Measurements from ENCODE around the gene CFTR.
"Not testable (repeated sequence)": the region's sequence is repeated elsewhere in the genome, so short reads cannot be mapped to it uniquely, and the experiment has no call there.

CFTR gene

GRCh38 chr7:117495308-117495707 is 15.5 kb downstream of the CFTR start:
- DNase-seq (ENCODE audit: low read depth): no peak

DNA sequence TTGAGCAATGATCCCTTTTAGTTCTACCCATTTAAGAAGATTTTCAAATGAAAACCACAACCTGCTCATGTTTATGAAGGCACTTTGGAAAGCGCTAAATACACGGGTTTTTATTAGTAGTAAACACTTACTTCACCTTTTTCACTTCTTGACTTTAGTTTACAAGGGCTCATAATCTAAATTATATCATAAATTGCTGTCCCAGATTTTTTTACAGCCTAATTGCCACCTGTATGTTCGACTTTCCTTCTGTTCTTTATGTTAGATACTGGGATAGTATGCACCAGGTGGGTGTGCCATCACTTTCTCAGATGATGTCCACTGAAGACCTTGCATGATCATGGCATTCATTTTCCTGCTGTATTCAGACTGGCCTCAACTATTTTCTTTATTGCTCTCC is 22.5 kb downstream of the CFTR start:
- DNase-seq (ENCODE audit: low read depth): no peak

DNA sequence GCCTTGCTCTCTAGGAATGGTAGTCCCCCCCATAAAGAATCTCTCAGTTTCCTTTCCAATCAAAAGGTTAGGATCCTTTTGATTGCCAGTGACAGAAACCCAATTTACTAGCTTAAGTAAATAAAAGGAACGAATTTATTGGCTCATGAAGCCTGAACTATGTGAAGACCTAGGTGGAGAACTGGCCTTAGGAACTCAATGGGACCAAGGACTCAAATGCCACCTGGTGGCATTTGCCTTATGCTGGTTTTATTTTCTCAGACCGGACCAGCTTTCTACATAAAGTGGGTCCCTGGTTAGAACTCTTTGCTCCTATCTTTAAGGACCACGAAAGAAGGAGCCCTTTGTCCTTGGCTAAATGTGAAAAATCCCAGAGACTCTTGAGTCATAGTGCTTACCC is 25.4 kb downstream of the CFTR start:
- no peak for DNase-seq (ENCODE audit: low read depth)

DNA sequence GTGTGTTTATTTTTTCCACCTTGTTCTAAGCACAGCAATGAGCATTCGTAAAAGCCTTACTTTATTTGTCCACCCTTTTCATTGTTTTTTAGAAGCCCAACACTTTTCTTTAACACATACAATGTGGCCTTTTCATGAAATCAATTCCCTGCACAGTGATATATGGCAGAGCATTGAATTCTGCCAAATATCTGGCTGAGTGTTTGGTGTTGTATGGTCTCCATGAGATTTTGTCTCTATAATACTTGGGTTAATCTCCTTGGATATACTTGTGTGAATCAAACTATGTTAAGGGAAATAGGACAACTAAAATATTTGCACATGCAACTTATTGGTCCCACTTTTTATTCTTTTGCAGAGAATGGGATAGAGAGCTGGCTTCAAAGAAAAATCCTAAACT is 28.9 kb downstream of the CFTR start:
- no peak for DNase-seq (ENCODE audit: low read depth)

GRCh38 chr7:117517194-117517593 is 37.4 kb downstream of the CFTR start:
- not testable (repeated sequence) for DNase-seq (ENCODE audit: low read depth)

GRCh38 chr7:117530390-117530789 is 50.6 kb downstream of the CFTR start:
- no peak for DNase-seq (ENCODE audit: low read depth)

DNA sequence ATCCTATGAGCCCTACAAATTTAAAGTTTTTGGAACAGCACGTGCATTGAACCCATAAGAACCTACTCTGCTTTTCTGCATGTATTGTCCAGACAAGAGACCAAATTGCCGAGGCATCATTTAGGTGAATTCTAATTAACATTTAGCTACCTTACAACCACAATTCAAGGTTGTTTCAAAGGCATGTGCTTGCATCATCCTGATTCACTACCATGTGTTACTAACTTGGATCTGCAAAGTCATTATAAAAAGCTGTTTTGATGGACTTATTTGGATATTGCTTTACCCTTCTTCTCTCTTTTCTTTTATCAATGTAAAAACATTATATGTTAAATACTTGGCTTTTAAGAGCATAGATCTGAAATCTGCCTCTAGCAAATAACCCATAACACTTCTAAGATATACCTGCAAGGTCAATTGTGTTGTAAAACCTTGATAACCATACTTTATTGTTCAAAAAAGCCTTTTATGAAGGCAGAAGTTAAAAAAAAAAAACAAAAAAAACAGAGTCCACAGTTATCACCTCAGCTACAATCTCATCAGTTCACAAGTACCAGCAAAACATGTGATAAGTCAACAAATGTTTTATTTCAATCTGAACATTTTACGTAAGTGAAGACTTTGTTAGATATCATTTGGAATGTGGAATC is 51.9 kb downstream of the CFTR start:
- no peak for DNase-seq (ENCODE audit: low read depth)

DNA sequence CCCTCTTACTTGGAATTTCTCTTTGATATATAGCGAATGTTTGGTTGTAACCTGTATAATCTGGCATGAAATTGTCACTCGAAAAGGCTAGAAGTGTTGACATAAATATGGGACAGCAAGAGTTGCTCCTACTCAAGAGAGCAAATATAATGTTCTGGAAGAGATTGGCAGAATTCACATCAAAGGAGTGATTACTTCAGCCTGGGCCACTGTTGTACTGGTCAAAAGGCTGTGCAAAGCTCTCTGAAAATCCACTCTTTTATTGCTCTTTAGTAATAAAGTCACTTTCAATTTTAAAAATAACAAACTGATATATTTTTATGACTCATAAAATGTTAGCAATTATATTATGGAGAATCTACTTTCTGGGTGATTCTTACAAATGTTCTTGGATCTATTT is 58.2 kb downstream of the CFTR start:
- no peak for DNase-seq (ENCODE audit: low read depth)

DNA sequence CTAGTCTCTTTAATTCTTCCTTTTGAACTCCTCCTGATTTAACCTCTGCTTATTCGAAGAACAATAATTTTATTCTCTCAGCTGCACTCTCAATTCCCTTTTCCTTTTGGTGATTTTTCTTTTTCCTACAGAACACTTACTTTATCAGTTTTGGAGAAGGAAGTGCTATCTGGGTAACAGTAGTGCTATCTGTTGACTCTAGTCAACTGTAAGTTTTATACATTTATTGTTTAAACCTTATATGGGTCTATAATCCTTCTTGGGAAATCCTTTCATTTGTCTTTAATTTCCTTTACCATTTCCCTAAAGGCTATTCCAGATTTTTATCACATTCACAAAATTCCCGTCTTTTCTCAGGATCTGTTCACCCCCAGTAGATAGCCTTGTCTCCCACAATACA is 64.2 kb downstream of the CFTR start:
- no peak for DNase-seq (ENCODE audit: low read depth)

- DNase-seq (ENCODE audit: low read depth): no peak
Measured at GRCh38 chr7:117548035-117548434, 68.2 kb downstream of the CFTR start.

DNA sequence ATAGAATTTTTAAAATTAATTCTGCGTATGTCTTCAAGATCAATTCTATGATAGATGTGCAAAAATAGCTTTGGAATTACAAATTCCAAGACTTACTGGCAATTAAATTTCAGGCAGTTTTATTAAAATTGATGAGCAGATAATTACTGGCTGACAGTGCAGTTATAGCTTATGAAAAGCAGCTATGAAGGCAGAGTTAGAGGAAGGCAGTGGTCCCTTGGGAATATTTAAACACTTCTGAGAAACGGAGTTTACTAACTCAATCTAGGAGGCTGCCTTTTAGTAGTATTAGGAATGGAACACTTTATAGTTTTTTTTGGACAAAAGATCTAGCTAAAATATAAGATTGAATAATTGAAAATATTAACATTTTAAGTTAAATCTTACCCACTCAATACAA is 70.8 kb downstream of the CFTR start:
- no peak for DNase-seq (ENCODE audit: low read depth)

DNA sequence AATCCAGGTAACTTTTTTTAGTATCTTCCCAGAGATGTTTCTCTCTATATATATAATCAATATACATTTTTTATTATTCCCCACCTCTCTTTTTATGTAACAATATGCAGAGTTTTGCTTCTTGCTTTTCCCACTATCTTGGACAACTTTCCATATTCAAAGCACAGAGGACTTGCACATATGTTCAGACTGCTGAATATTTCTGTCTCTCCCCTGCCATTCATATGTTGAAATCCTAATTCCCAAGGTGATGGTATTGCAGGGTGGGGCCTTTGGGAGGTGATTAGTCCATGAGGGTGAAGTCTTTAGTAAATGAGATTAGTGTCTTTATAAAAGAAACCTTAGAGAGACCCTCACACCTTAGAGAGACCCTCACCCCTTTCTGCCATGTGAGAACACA is 72.8 kb downstream of the CFTR start:
- DNase-seq (ENCODE audit: low read depth): no peak

DNA sequence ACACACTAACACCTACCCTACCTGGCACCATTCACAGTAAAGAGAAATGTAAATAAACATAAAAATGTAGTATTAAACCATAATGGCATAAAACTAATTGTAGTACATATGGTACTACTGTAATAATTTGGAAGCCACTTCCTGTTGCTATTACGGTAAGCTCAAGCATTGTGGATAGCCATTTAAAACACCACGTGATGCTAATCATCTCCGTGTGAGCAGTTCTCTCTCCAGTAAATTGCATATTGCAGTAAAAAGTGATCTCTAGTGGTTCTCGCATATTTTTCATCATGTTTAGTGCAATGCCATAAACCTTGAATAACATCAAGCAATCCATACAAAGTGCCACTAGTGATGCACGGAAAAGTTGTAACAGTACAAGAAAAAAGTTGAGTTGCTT is 75.4 kb downstream of the CFTR start:
- no peak for DNase-seq (ENCODE audit: low read depth)

- DNase-seq (ENCODE audit: low read depth): no peak
Measured at GRCh38 chr7:117559391-117559790, 79.6 kb downstream of the CFTR start.

- DNase-seq (ENCODE audit: low read depth): no peak
Measured at GRCh38 chr7:117560030-117560429, 80.2 kb downstream of the CFTR start.

DNA sequence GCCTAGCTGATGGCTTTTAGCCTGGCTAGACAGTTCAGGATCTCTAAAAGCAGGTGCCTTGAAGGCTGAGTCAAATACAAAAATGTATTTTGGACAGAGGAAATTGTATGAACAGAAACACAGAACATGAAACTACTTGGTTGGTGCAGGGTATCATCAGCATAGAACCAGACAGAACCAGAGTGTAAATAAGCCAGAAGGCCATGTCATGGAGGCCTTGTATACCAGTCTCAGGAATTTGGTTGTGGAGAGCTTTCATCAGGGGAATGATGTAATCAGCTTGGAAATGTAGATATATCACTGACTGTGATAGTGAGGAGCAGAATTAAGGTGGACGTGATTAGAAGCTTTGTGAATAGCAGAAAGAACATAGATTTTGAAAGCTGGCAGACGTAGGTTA is 82.9 kb downstream of the CFTR start:
- no peak for DNase-seq (ENCODE audit: low read depth)

DNA sequence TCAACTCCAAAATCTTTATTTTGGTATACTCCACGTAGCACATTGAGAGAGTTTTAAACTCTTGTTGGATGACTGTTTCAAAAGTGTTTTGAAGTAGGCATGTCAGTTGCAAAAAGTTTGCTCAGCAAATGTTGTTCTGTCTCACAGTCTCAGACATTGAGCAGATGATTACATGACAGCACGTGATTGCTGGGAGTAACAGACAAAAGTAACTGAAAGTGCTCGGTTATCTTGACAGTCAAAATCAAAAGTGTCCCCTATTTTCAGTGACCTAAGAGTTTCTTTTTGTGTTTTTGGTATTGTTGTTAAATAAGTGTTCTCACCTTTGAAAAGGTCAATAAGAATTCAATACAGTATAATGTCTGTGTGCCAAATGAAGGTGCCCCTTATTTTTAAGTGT is 84.3 kb downstream of the CFTR start:
- DNase-seq (ENCODE audit: low read depth): no peak

DNA sequence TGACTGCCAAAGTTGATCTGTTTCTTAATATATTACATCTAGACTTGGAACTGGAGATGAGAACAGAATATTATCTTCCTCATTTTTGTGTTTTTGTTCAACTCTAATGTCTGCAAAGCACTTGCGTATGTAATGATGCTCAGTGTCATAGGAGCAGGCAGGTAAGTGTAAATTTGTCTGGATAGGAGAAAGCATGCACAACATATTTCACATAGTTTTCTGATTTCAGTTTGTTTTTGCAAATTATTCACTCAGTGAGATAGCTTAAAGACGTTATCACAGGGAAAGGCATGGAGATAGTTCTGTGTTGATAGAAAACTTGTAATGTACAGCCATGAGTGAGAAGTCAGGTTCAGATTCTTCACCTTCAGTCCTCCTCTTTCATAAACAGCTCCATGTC is 84.8 kb downstream of the CFTR start:
- DNase-seq (ENCODE audit: low read depth): no peak

DNA sequence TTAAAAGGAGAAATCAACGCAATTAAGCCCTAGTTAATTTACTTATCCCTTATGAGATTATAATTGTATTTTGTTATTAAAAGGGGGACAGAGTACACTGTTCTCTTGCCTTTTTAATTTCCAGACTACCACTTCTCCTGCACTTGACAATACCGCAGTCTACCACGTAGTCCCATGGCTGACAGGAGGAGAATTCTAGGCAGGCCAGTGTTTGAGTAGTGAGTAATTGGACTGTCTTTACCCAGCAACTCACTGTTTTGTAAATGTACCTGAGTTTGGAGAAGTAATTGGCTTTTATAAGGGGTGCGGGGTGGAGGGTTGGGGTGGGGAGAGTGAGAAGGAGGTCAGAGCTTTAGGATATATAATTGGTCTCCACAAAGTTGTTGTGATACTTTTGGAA is 85.4 kb downstream of the CFTR start:
- no peak for DNase-seq (ENCODE audit: low read depth)

- DNase-seq (ENCODE audit: low read depth): no peak
Measured at GRCh38 chr7:117567781-117568180, 88.0 kb downstream of the CFTR start.

- no peak for DNase-seq (ENCODE audit: low read depth)
Measured at GRCh38 chr7:117572856-117573620, 93.2 kb downstream of the CFTR start.

DNA sequence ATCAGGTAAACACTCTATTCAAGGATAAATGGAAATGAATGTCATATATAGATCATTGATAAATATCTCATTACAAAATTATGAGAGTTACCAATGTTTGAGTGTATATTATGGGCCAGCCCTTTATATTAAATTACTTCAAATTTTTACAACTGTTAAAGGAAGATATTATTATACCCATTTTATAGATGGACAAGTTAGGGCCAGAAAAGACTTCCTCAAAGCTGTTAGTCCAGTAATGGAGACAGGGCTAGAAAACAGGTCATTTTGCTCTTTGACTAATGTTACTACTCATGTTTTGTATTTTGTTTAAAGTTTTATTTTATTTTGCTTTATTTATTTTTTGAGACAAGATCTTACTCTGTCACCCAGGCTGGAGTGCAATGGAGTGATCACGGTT is 101.6 kb downstream of the CFTR start:
- DNase-seq (ENCODE audit: low read depth): no peak

DNA sequence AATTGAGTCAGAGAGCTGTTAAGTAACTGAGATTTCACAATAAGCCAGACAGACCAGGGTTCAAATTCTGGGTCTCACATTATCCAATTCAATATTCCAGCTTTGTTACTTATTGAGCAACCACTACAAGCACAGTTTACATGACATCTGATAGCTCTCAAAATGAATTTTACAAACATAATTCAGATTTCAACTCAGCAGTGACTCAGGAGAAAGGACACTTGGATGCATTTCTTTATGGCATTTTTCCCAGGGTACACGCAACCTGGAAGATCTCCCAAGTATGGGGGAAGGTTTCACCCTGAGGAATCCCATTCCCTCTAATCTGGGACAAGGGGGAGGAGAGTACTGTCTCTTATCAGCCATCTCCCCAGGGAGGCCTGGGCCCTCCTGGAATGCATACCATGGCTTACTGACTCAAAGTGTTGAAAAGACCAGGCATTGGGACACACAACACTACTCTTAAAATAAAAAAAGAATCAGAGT is 102.4 kb downstream of the CFTR start:
- DNase-seq (ENCODE audit: low read depth): no peak

DNA sequence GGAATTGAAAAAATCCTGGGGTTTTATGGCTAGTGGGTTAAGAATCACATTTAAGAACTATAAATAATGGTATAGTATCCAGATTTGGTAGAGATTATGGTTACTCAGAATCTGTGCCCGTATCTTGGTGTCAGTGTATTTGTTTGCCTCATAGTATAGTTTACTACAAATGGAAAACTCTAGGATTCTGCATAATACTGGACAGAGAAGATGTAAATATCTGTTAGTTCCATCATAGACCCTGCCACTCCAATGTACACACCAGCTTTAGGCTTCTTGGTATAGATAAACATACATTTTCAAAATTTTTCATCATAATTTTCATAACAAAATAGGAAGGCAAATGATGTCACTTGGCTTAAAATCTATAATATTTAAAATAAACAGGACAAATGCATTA is 108.1 kb downstream of the CFTR start:
- no peak for DNase-seq (ENCODE audit: low read depth)

Data from stimulated activated CD8-positive, alpha-beta memory T cell treated with anti-CD3 and anti-CD28 coated beads, Interleukin-15, amount 100 ng/mL, for 24 hours (primary cell).